Stimulated activated CD8-positive, alpha-beta memory T cell treated with anti-CD3 and anti-CD28 coated beads, Interleukin-12 subunit alpha, Interleukin-12 subunit beta, amount 100 ng/mL, for 24 hours (primary cell): ENCODE results near the gene DTNB.
"Not testable (repeated sequence)": the region's sequence is repeated elsewhere in the genome, so short reads cannot be mapped to it uniquely, and the experiment has no call there.

Source experiments
- DNase-seq: peaks from one replicate; pipeline ENCODE4 v3.0.0-alpha.2; 2020; ENCODE audit errors: extremely low read depth

The DTNB gene

DNA sequence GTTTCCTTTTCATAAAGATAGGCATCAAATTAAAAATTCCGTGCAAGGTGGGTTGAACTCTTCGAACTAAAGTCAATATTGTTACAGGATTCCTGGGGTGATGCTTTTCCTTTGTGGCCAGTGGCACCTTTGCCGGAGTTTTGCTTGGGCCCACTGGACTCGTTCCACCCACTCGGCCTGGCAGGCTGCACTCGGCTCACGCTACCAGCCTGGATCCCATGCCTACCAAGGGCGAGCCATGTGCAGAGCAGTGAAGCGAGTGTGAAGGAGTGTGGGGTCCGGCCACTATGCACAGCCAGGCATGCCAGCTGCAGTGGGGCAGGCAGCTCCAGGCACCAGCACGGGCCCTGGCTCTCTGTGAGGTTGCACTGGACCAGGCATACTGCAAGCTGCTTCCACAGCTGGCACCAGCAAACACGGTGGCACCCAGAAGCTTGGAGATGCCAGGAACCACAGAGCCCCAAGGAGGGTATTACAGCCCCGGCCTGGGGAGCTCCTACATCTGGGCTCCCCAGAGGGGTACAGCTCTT, 83.6 kb downstream of the DTNB start:
- no peak for DNase-seq

DNA sequence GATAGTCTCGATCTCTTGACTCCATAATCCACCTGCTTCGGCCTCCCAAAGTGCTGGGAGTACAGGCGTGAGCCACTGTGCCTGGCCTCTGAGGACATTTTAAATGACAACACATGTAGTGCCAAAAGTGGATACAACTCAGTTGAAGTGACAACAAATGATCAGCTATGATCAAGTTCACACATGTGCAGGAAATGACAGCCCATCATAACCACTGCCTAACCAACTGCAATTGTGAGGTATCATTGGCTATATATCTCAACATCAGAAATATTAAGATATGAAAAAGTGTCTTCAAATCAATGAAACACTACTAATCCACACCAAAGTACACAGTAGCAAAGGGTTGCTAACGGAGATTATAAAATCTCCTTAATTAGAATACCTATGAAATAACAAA, 84.8 kb downstream of the DTNB start:
- DNase-seq: no peak

DNA sequence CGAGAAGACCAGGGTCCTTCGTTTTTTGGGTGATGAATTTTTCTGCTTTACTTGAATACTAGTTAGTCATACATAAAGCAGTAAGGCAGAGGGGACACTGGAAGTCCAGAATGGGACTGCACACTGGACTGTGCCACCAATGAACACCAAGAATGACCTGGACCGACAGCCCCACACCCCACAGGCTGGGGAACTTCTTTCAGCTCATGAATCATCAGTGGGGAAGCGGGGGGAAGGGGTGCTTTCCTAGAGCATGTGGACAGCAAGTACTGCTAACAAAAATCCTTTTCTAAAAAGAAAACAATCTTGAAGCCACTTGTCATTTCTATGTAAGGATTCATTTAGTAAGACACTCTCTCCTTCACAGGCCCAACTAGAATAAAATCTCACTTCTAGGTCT, 86.0 kb downstream of the DTNB start:
- no peak for DNase-seq

DNA sequence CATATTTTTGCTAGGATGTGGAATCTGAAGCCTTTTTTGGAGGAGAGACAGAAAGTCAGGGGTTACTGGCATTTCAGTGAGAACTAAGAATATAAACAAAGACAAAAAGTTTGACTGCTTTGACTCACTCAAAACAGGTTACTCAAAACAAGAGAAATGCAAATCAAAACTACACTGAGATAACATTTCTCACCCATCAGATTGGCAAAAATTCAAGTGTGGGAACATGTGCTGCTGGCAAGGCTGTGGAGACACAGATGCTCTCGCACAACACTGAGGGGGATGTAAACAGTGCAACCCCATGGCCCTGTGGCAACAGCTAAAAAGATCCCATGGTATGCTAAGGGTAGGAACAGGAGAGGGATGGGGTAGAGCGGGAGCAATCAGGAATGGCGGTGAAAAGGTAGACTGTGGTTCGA, 86.6 kb downstream of the DTNB start:
- no peak for DNase-seq

DNA sequence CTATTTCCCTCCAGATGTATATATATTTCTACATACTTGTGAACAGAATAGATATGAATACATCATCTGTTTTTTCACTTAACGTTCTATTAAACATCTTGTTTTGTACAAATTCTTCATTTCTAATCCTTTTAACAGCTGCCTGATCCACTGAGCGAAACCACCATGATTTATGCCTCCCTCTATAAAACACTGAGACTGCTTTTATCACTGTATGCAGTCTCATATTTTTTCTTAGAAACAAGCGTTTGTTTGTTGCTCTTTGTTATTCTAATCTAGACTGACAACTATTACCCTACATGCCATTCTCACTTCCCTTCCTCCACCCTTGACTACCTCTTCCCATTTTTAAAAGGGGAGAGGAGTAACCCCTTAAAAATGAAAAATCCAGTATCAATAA, 88.2 kb downstream of the DTNB start:
- DNase-seq: no peak

DNA sequence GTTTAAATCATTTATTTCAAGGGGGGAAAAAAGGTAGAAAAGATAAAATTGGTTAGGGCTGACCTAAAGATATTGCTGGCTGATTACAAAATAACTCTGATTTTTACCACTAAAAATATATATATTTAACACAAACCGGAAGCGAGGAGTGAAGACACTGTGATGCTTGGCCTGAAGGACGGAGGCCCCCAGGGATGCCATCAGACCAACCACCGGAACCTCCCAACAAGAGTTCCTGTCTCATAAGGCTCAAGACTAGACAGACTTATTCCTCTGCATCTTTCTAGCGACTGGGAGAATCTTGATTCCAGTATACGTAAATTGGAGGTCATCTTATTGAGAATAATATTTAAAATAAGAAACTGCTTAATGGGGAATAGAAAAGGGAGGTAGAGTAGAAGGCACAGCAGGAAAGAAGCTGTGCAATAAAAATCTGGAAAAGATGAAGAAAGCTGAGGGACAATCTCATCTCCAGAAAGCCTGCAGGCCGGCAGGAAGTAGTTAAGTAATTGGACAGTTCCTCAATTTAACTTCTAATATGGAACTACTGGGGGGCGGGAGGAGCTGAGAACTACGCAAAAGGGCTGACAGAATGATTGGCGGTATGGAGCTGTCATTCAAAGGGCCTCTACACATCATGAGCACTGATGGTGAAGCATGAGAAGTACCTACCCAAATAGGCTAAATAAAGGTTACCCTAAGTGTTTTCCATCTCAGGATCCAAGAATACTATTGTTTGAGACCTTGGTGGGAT, 91.1 kb downstream of the DTNB start:
- DNase-seq: no peak

DNA sequence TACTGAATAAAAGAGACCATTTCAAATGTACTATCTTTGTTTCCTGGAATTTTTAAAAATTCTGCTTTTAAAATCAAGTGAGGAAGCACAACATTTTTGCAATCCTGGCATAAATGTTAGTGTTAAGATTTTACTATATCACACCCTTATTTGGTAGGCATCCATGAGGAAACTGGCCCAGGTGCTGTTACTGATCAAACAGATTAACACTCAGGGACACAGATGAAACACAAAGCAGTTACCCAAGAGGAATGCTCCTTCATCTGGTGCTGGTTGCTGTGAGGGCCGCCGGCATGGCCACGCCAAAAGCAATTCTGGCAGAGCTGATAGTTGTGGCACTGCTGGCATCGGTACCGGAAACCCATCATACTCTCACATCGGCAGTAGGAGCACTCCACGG, 96.8 kb downstream of the DTNB start:
- DNase-seq: no peak

DNA sequence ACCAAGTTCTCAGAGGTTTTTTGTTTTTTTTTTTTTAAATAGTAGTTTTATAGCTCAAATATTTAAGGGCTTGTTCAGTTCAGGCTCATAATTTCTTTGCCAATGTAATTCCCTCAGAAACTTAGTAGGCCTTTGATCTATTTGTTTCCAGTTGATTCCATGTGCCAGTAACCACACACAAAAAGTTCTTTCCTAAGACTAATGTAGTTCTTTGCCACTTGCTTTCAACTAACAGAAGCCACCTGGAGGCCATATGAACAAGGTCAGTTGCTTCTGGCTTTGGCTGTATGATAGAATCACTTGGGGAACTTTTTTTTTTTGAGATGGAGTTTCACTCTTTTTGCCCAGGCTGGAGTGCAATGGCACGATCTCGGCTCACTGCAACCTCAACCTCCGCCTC, 100.7 kb downstream of the DTNB start:
- no peak for DNase-seq

DNA sequence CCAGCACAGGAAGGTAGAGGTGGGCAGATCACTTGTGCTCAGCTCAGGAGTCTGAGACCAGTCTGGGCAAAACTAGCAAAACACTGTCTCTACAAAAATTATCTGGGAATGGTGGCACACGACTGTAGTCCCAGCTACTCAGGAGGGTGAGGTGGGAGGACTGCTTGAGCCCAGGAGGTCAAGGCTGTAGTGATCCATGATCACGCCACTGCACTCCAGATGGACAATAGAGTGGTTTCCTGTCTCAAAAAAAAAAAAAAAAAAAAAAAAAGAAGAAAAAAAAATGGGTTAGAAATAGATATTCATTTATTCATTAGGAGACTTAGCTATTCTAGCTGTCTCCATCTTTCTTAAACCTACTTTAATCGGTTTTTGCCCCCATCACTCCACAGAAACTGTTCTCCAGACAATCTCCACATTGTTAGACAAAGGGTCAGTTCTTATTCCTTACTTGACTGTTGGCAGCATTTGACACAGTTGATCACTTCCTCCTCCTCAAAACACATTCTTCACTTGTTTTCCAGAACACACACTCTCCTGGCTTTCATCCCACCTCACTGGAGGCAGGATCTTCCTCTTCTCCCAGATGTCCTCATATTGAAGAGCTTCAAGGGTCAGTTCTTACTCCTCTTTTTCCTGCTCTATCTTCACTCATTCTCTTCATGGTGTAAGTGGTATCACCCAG, 103.1 kb downstream of the DTNB start:
- no peak for DNase-seq

DNA sequence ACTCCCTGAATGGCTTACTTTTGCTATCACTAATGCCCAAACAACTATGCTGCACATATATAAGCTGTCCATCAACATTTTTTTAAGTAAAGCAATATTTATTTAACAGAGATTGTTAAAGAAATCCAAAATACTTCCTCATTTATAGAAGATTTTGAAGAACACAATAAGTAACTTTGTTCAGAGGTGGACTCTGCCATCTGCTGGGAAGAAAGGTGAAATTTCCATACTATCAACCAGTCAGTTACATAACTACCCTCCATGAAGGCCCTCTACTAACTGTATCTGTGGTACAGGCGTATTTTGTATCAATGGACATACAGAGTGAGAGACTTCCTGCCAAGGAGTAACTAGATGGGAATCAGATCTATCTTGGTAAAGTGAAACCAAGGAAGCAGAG, 106.0 kb downstream of the DTNB start:
- no peak for DNase-seq

DNA sequence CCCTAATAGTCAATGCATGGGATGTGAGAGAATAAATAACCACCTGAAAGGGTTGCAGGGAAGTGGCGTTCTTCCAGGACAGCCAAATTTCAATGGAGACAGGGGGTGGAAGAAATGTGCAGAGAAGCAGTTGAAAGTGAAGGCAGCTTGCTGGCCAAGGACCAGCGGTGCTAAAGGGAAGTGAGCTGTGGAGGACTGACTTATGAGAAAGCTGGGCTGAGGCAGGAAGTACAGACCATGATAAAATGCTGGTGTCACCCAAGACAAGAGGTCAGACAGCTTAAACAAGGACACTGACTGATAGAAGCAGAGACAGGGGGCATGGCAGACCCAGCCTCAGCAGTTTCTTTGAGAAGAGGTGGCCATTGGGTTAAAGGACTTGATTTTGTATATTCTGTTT, 106.7 kb downstream of the DTNB start:
- no peak for DNase-seq

DNA sequence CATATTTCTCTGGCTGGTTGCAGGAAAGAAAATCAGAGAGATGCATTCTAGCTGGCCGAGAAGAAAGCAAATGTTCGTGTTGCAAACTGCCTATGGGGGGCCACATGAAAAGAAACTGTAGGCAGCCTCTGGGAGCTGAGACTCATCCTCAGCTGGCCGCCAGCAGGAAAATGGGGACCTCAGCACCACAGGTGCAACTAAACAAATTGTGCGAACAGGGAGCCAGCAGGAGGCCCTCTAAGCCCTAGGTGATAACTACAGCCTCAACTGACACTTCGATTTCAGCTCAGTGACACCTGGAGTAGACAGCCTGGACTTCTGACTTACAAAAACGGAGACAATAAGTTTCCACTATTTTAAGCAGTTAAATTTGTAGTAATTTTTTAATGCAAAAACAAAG, 107.3 kb downstream of the DTNB start:
- DNase-seq: no peak

DNA sequence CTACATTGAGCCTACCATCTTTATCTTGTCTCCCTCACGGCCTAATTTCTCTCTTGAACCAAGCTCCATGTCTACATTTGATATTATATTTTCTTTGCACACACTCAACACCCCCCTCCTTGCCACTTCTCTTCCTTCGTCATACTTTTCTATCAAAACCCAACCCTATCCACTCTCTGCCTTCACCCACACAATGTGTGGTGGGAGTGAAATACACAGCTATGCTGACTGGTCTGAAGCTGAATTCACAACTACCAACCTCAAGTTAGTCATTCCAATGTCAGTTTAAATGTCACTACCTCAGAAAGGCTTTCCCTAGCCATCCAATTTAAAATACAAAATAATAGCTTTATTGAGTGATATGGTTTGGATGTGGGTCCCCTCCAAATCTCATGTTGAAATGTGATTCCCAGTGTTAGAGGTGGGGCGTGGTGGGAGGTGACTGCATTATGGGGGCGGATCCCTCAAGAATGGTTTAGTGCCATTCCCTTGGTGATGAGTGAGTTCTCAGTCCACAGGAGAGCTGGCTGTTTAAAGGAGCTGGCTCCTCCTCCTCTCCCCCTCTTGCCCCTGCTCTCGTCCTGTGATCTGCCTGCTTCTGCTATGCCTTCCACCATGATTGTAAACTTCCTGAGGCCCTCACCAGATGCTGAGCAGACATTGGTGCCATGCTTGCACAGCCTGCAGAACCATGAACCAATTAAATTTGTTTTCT, 112.1 kb downstream of the DTNB start:
- no peak for DNase-seq

DNA sequence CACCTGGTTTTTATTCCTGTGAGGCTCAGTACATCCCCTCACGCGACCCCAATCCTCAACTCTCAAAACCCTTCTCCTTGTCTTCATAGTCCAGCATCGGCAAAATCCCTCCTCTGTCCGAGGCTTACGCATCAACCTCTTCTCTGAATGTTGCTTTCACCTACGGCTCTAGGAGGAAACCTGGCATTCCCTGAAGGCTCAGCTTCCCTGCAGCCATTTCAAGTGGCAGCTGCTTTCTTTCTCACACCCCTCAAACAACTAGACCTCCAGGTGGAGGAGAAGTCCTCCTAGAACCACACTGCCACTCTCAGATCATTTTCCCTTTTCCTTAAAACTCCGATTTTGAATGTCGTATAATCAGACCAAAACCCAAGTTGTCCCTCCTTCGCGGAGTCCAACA, 114.2 kb downstream of the DTNB start:
- DNase-seq: no peak

DNA sequence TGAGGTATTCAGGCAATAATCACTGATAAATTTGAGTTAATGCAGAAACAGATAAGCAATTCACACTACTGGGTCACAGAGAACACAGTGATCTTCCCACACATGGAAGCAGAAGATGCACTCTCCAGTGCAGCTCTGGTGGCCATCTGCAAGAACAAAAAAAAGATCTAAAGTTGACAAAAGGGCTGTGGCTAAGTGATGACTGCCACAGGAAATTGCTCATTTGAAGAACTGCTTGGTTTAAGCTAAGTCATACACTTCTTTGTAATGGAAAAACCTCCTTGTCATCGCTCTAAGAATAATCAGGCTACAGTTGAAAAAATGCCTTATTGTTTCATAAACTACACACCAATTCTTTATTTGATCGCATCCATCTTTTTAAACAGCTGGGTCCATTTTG, 115.1 kb downstream of the DTNB start:
- no peak for DNase-seq

DNA sequence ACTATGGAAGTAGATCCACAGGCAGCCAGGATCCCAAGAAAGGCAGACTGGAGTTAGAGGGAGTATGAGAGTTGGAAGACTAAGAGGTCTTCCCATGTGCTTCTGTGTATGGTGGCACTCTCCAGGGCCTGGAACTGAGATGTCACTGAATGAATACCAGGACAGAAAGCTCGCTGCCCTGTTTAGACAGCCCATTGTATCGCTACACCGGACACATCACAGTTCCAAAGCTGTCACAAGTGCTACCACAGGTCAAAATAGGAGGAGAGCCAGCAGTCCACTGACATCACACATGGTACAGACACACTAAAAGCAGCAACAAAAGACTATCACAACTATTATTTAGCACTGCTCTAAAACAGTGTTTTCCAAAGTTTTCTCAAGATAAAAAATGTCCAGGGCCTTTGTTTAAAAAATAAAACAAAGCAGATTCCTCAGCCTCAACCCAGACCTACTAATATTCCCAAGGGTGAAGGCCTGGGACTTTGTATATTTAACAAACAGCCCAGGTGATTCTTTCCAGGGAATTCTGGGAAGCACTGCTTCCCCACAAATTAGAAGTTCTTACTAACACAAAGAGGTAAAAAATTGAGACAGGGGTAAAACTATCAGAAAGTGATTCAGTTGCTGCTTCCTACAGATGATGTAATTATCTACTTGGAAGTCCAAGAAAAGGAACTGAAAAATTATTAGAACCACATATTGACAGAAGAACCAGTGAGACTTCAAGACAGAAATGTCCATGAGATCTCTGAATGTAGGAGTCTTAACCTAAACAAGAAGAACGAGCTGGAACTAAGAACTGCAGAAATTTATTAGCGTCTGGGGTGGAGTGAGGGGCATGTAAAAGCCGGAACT, 116.0 kb downstream of the DTNB start:
- no peak for DNase-seq

DNA sequence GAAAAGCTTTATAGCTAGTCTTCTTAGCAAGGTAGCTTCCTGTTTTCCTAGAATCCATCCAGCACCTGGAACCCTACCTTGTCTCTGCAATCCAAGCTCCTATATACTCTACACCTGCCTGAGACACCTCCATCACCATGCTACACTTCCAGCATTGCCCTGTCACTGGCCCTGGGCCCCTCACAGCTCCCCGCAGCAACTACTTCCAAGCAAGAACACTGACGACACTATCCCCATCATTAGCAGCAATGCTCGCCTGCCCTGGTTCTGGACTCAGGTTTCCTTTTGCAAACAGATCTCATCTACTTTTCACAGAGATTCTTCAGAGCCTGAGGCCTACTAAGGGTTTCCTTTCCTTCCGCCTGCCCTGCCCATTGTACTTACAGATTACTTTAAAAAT, 121.1 kb downstream of the DTNB start:
- DNase-seq: no peak

DNA sequence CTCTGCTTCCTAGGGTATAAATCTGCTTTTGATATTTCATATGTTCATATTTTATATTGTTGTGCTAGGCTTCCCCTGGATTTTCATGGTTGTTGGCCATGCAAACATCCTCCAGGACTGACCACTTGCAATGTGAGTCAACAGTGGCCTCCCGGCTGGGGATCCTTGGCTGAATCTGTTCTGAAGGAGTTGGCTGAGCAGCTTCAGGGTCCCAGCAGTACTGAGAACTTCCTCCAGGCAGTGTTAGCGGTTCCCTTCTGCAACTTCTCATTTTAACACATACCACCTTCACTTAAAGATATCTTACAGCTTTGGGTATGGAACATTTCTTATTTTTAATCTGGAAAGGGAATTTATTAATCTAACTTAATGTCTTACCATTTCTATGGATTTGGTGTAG, 122.1 kb downstream of the DTNB start:
- DNase-seq: no peak

DNA sequence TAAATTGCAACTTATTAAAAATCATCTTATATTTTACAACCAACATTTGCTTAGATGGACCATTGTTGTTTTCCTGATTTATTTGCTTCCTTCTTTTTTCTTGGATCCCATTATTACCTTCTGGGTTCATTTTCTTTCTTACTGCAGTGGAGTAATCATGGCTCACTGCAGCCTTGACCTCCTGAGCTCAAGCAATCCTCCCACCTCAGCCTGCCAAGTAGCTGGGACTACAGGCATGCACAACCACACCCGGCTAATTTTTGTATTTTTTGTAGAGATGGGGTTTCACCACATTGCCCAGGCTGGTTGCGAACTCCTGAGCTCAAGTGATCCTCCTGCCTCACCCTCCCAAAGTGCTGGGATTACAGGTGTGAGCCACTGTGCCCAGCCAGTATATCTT, 123.8 kb downstream of the DTNB start:
- DNase-seq: not testable (repeated sequence)

DNA sequence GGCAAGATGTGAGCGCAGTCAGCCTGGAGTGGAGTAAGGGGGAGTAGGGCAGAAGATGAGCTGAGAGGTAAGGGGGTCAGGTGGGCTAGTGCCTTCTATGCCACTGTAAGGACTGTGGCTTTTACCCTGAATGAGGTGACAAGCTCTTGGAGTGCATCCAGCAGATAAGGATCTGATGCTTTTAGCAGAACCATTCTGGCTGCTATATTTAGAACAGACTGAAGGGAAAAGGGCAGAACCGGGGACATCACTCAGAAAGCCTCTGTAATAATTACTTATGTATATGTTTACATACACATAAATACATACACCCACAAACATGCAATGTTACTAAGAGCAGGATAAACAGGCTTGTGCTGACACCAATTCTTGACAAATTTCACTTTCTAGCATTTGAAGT, 124.8 kb downstream of the DTNB start:
- DNase-seq: no peak

DNA sequence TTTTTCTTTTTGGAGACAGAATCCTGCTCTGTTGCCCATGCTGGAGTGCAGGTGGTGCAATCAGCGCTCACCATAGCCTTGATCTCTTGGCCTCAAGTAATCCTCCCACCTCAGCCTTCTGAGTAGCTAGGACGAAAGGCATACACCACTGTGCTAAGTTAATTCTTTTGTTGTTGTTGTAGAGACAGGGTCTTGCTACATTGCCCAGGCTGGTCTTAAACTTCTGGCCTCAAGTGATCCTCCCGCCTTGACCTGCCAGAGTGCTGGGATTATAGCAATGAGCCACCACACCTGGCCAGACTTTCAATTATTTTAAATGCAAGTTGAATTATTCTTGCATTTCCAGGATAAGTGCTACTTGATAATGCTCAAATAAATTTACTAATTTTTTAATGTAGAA, 126.5 kb downstream of the DTNB start:
- DNase-seq: no peak

DNA sequence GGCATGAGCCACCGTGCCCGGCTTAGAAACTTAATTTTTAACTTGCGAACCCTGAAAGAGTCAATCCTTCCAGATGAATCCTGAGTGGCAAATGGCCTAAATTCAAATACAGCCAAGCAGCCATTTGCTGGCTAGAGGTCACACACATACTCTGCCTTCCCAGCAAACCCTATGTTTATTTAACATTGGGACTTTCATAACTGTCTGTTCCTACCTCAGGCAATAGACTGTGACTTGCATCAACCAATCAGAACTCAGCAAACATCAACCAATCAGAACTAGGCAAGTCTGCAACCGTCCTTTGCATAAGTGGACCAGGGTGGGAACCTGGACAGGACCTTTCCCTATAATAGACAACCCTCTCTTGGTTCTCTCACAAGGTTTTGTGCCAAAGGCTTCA, 127.5 kb downstream of the DTNB start:
- no peak for DNase-seq
